ENCODE data around the gene CXCR6. TPM values are rescaled to one million over a fixed set of nuclear protein-coding genes. Genes with fewer than 3 reads are reported as not detected.

The CXCR6 gene
- total RNA-seq, 2 donors from 2014 or later: 2.2 to 4.9 TPM

GRCh38 chr3:45948311-45948781 is 5.1 kb downstream of the CXCR6 start:
- no peaks in the 10 kb centered on the region for H3K27me3 ChIP-seq (replicated peaks; ENCODE audit: insufficient read depth)
- peaks cover 36% of the 10 kb centered on the region for H3K36me3 ChIP-seq
- H3K4me1 ChIP-seq (ENCODE audit: control insufficient read depth in 1 of 2, low read depth in 2 of 2): peaks cover 4 to 33% of the 10 kb centered on the region in 2 donors
- H3K9me3 ChIP-seq: no peaks in the 10 kb centered on the region
- H3K4me3 ChIP-seq: no peak overlapping the region
- ATAC-seq (ENCODE audit: insufficient number of reproducible peaks, low FRiP score, low read depth) (no peak), DNase-seq (ENCODE audit: low spot score) (no peak)
- TF ChIP-seq CTCF (IDR thresholded peaks at IDR 0.05): no peak
- H3K27ac ChIP-seq: peak overlapping the region in 1 of 2 donors; percentile 54

GRCh38 chr3:45948881-45949280 is 5.6 kb downstream of the CXCR6 start:
- peak overlapping the region in 1 of 2 donors; percentile 63 for H3K27ac ChIP-seq
- H3K4me1 ChIP-seq (ENCODE audit: control insufficient read depth in 1 of 2, low read depth in 2 of 2): peaks cover 4 to 33% of the 10 kb centered on the region in 2 donors
- no peaks in the 10 kb centered on the region for H3K9me3 ChIP-seq
- TF ChIP-seq CTCF (IDR thresholded peaks at IDR 0.05): no peak
- DNase-seq (ENCODE audit: low spot score): no peak
- ATAC-seq (ENCODE audit: insufficient number of reproducible peaks, low FRiP score, low read depth): no peak
- no peak overlapping the region for H3K4me3 ChIP-seq
- H3K27me3 ChIP-seq (replicated peaks; ENCODE audit: insufficient read depth): no peaks in the 10 kb centered on the region
- H3K36me3 ChIP-seq: peaks cover 36% of the 10 kb centered on the region

DNA sequence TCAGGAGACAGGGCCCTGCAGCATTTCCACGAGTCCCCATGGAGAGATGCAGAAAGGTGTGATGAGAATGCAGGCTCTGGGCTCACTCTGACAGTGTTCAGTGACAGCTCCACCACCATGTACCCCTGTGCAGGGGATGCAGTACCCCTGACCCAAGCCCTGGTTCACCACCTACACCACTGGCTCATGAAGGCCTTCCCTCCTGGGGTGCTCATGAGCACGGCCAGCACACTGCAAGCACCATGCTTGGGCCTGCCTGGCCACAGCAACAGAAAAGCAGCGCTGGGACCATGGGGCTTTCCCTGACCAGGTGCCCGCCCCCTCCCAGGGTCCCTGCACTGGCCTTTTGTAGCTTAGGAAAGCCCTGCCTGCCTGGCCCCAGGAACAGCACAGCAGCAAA is 6.2 kb downstream of the CXCR6 start:
- peak overlapping the region in 1 of 2 donors; percentile 63 for H3K27ac ChIP-seq
- peaks cover 41% of the 10 kb centered on the region for H3K36me3 ChIP-seq
- ATAC-seq (ENCODE audit: insufficient number of reproducible peaks, low FRiP score, low read depth): no peak
- no peaks in the 10 kb centered on the region for H3K9me3 ChIP-seq
- no peak overlapping the region for H3K4me3 ChIP-seq
- DNase-seq (ENCODE audit: low spot score): no peak
- no peak for TF ChIP-seq CTCF (IDR thresholded peaks at IDR 0.05)
- peaks cover 4 to 33% of the 10 kb centered on the region in 2 donors for H3K4me1 ChIP-seq (ENCODE audit: control insufficient read depth in 1 of 2, low read depth in 2 of 2)
- H3K27me3 ChIP-seq (replicated peaks; ENCODE audit: insufficient read depth): no peaks in the 10 kb centered on the region

- H3K4me1 ChIP-seq (ENCODE audit: control insufficient read depth in 1 of 2, low read depth in 2 of 2): peaks cover 4 to 33% of the 10 kb centered on the region in 2 donors
- no peaks in the 10 kb centered on the region for H3K9me3 ChIP-seq
- TF ChIP-seq CTCF (IDR thresholded peaks at IDR 0.05): no peak
- H3K36me3 ChIP-seq: peaks cover 48% of the 10 kb centered on the region
- no peaks in the 10 kb centered on the region for H3K27me3 ChIP-seq (replicated peaks; ENCODE audit: insufficient read depth)
- no peak for DNase-seq (ENCODE audit: low spot score)
- H3K4me3 ChIP-seq: no peak overlapping the region
- H3K27ac ChIP-seq: peak overlapping the region; percentile 19 to 63
- ATAC-seq (ENCODE audit: insufficient number of reproducible peaks, low FRiP score, low read depth): no peak
Observed at GRCh38 chr3:45950131-45950530, 6.9 kb downstream of the CXCR6 start.

- Histone ChIP-seq H3K27me3 (replicated peaks; ENCODE audit: insufficient read depth) (no peaks in the 10 kb centered on the region), H3K9me3 (no peaks in the 10 kb centered on the region), H3K4me3 (no peak overlapping the region), H3K27ac (peak overlapping the region; percentile 19 to 63), H3K36me3 (peaks cover 56% of the 10 kb centered on the region), H3K4me1 (ENCODE audit: control insufficient read depth in 1 of 2, low read depth in 2 of 2) (peaks cover 4 to 33% of the 10 kb centered on the region in 2 donors)
- ATAC-seq (ENCODE audit: insufficient number of reproducible peaks, low FRiP score, low read depth) (no peak), DNase-seq (ENCODE audit: low spot score) (no peak)
- TF ChIP-seq CTCF (IDR thresholded peaks at IDR 0.05): no peak
Observed at GRCh38 chr3:45950686-45951600, 7.7 kb downstream of the CXCR6 start.
